GM12891 (cell line): ENCODE data around the gene CCDC85A.

Experiments
- PAX5 ChIP-seq: IDR thresholded peaks from 2 replicates; pipeline ENCODE4 v1.6.1; 2011; ENCODE audit warnings: low read length, moderate library complexity, mild to moderate bottlenecking; ENCODE audit not compliant: insufficient read depth, severe bottlenecking
- POLR2A ChIP-seq: IDR thresholded peaks from 2 replicates; pipeline ENCODE4 v1.6.1; 2011; ENCODE audit warnings: low read depth, low read length, control low read depth
- POLR2AphosphoS5 ChIP-seq: IDR thresholded peaks from 2 replicates; pipeline ENCODE4 v1.6.1; 2011; ENCODE audit warnings: low read depth, low read length, control low read depth
- TAF1 ChIP-seq: IDR thresholded peaks from 2 replicates; pipeline ENCODE4 v1.6.1; 2011; ENCODE audit warnings: low read depth, low read length, control low read depth

- TF ChIP-seq POLR2A (no peak), PAX5 (no peak), TAF1 (no peak), POLR2AphosphoS5 (no peak)
Measured at GRCh38 chr2:56215911-56216310, 32.1 kb downstream of the CCDC85A start.
